NAMALWA (cell line): Measurements from ENCODE around the gene CRTC3.

Source experiments
- DNase-seq: peaks from one replicate; pipeline ENCODE4 v3.0.0-alpha.2; 2015; ENCODE audit warnings: low spot score

The CRTC3 gene

GRCh38 chr15:90563463-90563862 lies 33.7 kb downstream of the CRTC3 start:
- DNase-seq, result no peak

GRCh38 chr15:90564051-90564450 lies 34.3 kb downstream of the CRTC3 start:
- DNase-seq, result peak; percentile 49

- DNase-seq, result no peak
Observed at GRCh38 chr15:90564590-90564989, 34.9 kb downstream of the CRTC3 start.

- DNase-seq, result no peak
Observed at GRCh38 chr15:90565866-90566265, 36.1 kb downstream of the CRTC3 start.

- no peak for DNase-seq
Observed at GRCh38 chr15:90570643-90571042, 40.9 kb downstream of the CRTC3 start.

GRCh38 chr15:90571063-90571541 lies 41.4 kb downstream of the CRTC3 start:
- DNase-seq, result peak; percentile 35

GRCh38 chr15:90572893-90573292 lies 43.2 kb downstream of the CRTC3 start:
- DNase-seq, result no peak

GRCh38 chr15:90576711-90577389 lies 47.1 kb downstream of the CRTC3 start:
- DNase-seq, result no peak

- DNase-seq, result no peak
Observed at GRCh38 chr15:90579213-90579612, 49.5 kb downstream of the CRTC3 start.

GRCh38 chr15:90580099-90580498 lies 50.4 kb downstream of the CRTC3 start:
- DNase-seq, result no peak

GRCh38 chr15:90580541-90580940 lies 50.8 kb downstream of the CRTC3 start:
- no peak for DNase-seq

- no peak for DNase-seq
Observed at GRCh38 chr15:90580946-90581345, 51.2 kb downstream of the CRTC3 start.

- no peak for DNase-seq
Observed at GRCh38 chr15:90581771-90582352, 52.1 kb downstream of the CRTC3 start.

- DNase-seq, result no peak
Observed at GRCh38 chr15:90582553-90582952, 52.8 kb downstream of the CRTC3 start.

- no peak for DNase-seq
Observed at GRCh38 chr15:90583471-90584252, 53.9 kb downstream of the CRTC3 start.

GRCh38 chr15:90584841-90585240 lies 55.1 kb downstream of the CRTC3 start:
- no peak for DNase-seq

GRCh38 chr15:90585863-90586262 lies 56.1 kb downstream of the CRTC3 start:
- DNase-seq, result no peak

GRCh38 chr15:90586948-90587347 lies 57.2 kb downstream of the CRTC3 start:
- DNase-seq, result no peak

GRCh38 chr15:90588427-90588826 lies 58.7 kb downstream of the CRTC3 start:
- DNase-seq, result no peak

GRCh38 chr15:90591524-90591923 lies 61.8 kb downstream of the CRTC3 start:
- DNase-seq, result no peak

GRCh38 chr15:90592131-90592881 lies 62.6 kb downstream of the CRTC3 start:
- DNase-seq, result no peak

- DNase-seq, result no peak
Observed at GRCh38 chr15:90593499-90594158, 63.9 kb downstream of the CRTC3 start.
